Measurements from ENCODE around the gene NMB.

Gene NMB

GRCh38 chr15:84666373-84666772 is 8.4 kb upstream of the NMB start:
- TF ChIP-seq CTCF (conservative IDR thresholded peaks at IDR 0.05): no peak
- no peak overlapping the region for H3K27ac ChIP-seq

- no peak overlapping the region for H3K27ac ChIP-seq
Measured at GRCh38 chr15:84661001-84661400, 3.0 kb upstream of the NMB start.

GRCh38 chr15:84659904-84660781 is 2.1 kb upstream of the NMB start:
- no peak overlapping the region for H3K27ac ChIP-seq
- no peak for TF ChIP-seq CTCF (conservative IDR thresholded peaks at IDR 0.05)

More at GRCh38 chr15:84661001-84661400, 3.0 kb upstream of the NMB start:
- no peak for TF ChIP-seq CTCF (conservative IDR thresholded peaks at IDR 0.05)

- no peak for TF ChIP-seq CTCF (conservative IDR thresholded peaks at IDR 0.05)
- peak overlapping the region; percentile 77 for H3K27ac ChIP-seq
Measured at GRCh38 chr15:84658788-84659411, 901 bp upstream of the NMB start.

GRCh38 chr15:84657748-84658079 is 285 bp downstream of the NMB start:
- TF ChIP-seq CTCF (conservative IDR thresholded peaks at IDR 0.05): no peak
- H3K27ac ChIP-seq: peak overlapping the region; percentile 77

- no peak for TF ChIP-seq CTCF (conservative IDR thresholded peaks at IDR 0.05)
- H3K27ac ChIP-seq: no peak overlapping the region
Measured at GRCh38 chr15:84656972-84657371, 1.0 kb downstream of the NMB start.

- H3K27ac ChIP-seq: peak overlapping the region; percentile 95
- peak; percentile 91 for TF ChIP-seq CTCF (conservative IDR thresholded peaks at IDR 0.05)
Measured at GRCh38 chr15:84654689-84655453, 3.1 kb downstream of the NMB start.

Data from VCaP (cell line).